HUES6 (cell line): ENCODE results near the gene SLC23A3.
A peak's percentile ranks its signal among the peaks of the same experiment; 100 is the strongest.

Experiments used
- H3K27ac ChIP-seq: 2 replicates; pipeline ENCODE4 v1.7.0; 2013; ENCODE audit warnings: low read depth, mild to moderate bottlenecking, low read length, inconsistent platforms
- H3K27me3 ChIP-seq: 2 replicates; pipeline ENCODE4 v1.6.1; 2013; ENCODE audit warnings: low read length; ENCODE audit not compliant: control insufficient read depth, insufficient read depth
- H3K36me3 ChIP-seq: 2 replicates; pipeline ENCODE4 v1.6.1; 2013; ENCODE audit warnings: low read length; ENCODE audit not compliant: control insufficient read depth, insufficient read depth
- H3K4me1 ChIP-seq: 2 replicates; pipeline ENCODE4 v1.6.1; 2013; ENCODE audit warnings: low read length; ENCODE audit not compliant: control insufficient read depth, insufficient read depth
- H3K4me3 ChIP-seq: 2 replicates; pipeline ENCODE4 v1.5.1; 2013; ENCODE audit warnings: low read depth, low read length
- H3K9ac ChIP-seq: one replicate; pipeline ENCODE4 v1.6.1; 2013; ENCODE audit warnings: mild to moderate bottlenecking, low read length
- H3K9me3 ChIP-seq: 2 replicates; pipeline ENCODE4 v1.6.1; 2013; ENCODE audit warnings: low read depth, low read length; ENCODE audit not compliant: control insufficient read depth, insufficient read depth

The SLC23A3 gene

DNA sequence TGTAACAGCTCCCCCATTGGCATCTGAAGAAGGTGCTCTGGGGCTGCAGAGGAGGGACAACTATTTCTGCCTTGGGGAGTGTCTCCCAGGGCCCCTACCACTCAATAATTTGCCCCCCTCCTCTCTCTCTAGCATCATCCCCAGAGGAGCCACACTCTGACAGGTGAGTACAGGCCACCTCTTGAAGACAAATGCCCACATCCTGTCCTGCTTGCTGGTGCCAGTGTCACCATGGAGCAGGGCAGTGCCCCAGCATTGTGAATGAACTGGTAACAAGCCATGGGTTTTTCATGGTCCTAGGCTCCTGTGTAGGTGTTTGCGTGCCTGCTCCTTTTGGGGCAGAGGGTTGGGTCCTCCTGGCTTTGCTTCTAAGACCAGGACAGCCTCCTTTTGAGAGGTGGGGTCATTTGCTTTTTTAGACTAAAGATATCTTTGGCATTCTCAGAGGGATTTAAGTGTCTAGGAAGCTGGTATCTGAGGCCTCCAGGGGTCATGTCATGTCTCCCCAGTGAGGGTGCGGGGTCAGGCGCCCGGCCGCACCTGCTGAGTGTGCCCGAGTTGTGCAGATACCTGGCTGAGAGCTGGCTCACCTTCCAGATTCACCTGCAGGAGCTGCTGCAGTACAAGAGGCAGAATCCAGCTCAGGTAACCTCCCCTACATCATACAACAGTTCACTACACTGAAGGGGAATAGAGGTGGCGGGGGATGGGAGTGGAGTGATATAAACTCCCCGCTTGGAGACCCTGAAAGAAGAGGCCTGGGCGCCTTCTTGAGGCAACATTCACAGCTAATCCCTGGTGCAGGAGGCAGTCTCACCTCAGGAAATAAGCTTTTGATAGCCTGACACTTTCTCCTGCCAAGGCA, 10.0 kb upstream of the SLC23A3 start:
- peaks cover 51% of the 10 kb centered on the region for H3K36me3 ChIP-seq
- no peaks in the 10 kb centered on the region for H3K27me3 ChIP-seq
- peaks cover 12% of the 10 kb centered on the region for H3K4me1 ChIP-seq
- no peak overlapping the region for H3K27ac ChIP-seq
- H3K4me3 ChIP-seq = no peak overlapping the region
- no peak overlapping the region for H3K9ac ChIP-seq
- no peaks in the 10 kb centered on the region for H3K9me3 ChIP-seq

GRCh38 chr2:219178377-219179175, 8.7 kb upstream of the SLC23A3 start:
- no peaks in the 10 kb centered on the region for H3K27me3 ChIP-seq
- H3K36me3 ChIP-seq = peaks cover 51% of the 10 kb centered on the region
- no peak overlapping the region for H3K27ac ChIP-seq
- H3K9me3 ChIP-seq = no peaks in the 10 kb centered on the region
- peak overlapping the region; percentile 72 for H3K9ac ChIP-seq
- H3K4me1 ChIP-seq = peaks cover 12% of the 10 kb centered on the region
- H3K4me3 ChIP-seq = peak overlapping the region; percentile 98

DNA sequence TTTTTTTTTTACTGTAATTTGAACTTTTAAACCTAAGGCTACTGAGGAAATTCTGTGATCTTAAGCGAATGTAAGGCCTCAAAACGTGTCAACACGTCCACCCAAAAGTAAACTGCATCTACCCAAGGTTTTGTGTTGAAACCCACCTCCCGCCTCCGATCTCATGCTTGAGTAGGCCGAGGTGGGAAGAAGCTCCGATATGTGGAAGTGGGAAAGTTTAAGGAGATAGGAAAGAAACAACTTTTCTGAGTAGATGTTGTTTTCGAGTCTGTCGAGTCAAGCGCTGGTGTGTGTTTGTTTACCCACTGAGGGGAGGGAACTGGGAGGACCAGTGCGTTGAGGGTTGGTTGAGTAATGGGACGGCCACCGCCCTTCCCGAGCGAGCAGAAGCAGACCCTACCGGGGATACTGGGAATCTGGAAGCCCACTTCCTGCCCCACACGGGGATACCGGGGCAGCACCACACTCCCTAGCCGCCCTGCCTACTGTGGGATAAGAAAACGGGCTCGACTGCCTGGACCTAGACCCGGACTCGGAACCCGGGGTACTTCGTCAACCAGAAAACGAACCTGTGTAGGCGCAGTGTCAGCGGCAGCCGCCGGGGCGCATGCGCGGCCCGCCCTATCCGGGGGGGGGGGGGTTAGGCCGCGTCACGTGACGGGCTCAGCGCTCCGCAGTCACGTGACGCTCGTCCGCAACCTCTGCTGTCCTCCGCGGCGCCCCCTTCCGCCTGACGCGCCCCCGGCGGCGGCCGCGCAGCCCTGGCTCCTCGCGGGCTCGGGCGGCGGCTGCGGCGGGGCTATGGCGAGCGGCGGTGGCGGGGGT, 7.9 kb upstream of the SLC23A3 start, which contains the start of gene RETREG2:
Gene RETREG2 (plus strand): TSS at position 724 of the 825 bp plus-strand sequence. CDS start 78 bp downstream, at position 802.
- peak within 1 kb of the TSS; percentile 81 for H3K9ac ChIP-seq
- no peaks in the 10 kb centered on the region for H3K9me3 ChIP-seq
- peaks cover 12% of the 10 kb centered on the region for H3K4me1 ChIP-seq
- peaks cover 48% of the 10 kb centered on the region for H3K36me3 ChIP-seq
- peak within 1 kb of the TSS; percentile 98 for H3K4me3 ChIP-seq
- H3K27ac ChIP-seq = peak within 1 kb of the TSS; percentile 66; the same call in 1 of the 2 replicates
- H3K27me3 ChIP-seq = no peaks in the 10 kb centered on the region

DNA sequence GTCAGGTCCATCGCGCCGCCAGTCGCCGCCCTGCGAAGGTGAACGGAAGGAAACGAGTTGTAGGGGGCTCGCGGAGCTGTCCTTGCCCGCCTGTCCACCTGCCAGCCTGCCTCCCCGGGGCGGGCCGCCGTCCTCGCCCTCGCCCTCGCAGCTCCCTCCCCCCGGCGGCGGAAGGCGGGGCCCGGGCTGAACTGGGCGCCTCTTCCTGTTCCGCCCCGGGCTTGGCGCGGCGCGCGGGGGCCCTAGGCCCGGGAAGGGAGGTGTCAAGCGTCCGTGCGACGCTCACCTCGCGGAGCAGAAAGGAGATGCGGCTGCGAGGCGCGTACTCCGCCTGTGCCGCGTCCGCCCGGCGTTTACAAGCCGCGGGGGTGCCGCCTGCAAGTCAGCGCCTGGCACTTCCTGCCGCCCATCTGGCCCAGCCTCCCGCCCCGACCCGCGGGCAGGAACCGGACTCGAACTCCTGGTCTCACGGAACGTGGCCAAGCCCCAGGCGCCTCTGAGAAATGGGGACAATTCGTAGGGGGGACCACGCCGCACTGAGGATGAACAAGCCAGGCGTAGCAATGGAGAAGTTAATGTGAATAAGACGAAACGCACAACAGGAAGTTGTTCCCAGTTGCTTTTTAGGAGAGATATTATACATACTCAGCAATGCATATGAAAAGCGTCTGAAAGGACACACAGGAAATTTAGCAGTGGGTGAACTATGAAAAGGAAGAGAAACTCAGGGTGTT, 7.2 kb upstream of the SLC23A3 start, which contains the start of gene CNPPD1:
Gene CNPPD1 (minus strand): TSS at position 108 of the 734 bp plus-strand sequence. CDS start 97 bp downstream, at position 11.
- peaks cover 12% of the 10 kb centered on the region for H3K4me1 ChIP-seq
- no peaks in the 10 kb centered on the region for H3K9me3 ChIP-seq
- peaks cover 44% of the 10 kb centered on the region for H3K36me3 ChIP-seq
- peak within 1 kb of the TSS; percentile 81 for H3K9ac ChIP-seq
- H3K27me3 ChIP-seq = no peaks in the 10 kb centered on the region
- peak within 1 kb of the TSS; percentile 98 for H3K4me3 ChIP-seq
- H3K27ac ChIP-seq = peak within 1 kb of the TSS; percentile 66; the same call in 1 of the 2 replicates

DNA sequence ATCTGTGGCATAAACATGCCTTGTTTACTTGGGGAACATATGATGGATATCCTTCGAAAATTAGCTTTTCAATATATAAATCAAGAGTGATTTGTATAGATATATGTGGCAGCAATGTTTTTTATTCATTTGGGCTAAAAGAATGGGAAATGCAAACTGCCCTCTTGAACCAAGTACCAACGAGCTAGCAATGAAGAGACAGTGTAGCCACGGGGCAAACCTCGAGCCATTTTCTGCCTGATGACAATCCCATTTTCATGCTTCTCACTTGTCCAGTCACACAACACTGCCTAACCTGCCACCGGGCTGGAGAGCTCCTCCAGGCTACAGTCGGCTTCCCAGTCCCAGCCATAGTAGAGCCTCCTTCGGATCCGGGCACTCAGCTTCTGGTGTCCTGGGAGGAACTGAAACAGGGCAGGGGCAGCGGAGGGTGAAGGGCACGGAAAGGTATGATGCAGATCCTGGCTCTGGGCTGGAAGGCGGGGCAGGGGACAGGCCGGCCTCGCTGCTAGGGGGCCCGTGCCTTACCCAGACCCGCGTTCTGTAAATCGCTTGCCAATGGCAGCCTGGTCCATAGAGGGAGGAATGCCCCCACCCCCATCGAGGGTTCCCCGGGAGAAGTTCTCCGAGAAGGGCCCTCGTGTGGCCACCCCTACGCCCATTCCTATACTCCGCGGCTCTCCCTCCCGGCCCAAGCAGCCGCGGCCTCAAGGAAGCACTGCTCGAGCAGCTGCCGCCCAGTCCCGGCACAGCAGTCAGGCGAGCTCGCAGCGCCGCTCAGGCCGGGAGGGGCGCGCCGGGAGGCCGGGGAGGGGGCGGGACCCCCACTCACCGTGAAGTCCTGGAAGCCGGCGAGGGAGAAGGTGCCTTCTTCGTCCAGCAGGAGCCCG, 6.3 kb upstream of the SLC23A3 start:
- peaks cover 15% of the 10 kb centered on the region for H3K4me1 ChIP-seq
- H3K4me3 ChIP-seq = peak overlapping the region; percentile 98
- H3K27me3 ChIP-seq = no peaks in the 10 kb centered on the region
- H3K9me3 ChIP-seq = no peaks in the 10 kb centered on the region
- H3K27ac ChIP-seq = peak overlapping the region; percentile 45; the same call in 1 of the 2 replicates
- peaks cover 36% of the 10 kb centered on the region for H3K36me3 ChIP-seq
- H3K9ac ChIP-seq = peak overlapping the region; percentile 81

DNA sequence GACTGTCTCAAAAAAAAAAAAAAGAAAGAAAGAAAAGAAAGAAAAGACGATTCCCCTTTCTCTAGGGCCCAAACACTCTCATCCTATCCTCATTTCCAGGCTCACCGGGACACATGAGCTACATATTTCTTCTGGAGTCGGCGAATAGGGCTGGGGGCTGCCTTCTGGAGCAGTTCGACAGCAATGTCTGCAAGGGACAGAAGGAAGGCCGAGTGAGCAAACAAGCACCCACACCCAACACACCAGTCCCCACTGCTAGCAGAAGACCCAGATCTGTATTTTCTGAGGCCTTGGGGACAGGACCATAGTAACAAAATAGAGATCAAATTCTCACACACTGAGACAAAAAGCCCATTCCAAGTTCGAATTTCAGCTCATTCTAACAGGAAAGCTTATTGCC, 5.7 kb upstream of the SLC23A3 start:
- Histone ChIP-seq H3K27me3 (no peaks in the 10 kb centered on the region), H3K4me3 (peak overlapping the region; percentile 98), H3K9me3 (no peaks in the 10 kb centered on the region), H3K27ac (no peak overlapping the region), H3K4me1 (peaks cover 15% of the 10 kb centered on the region), H3K9ac (no peak overlapping the region), H3K36me3 (peaks cover 29% of the 10 kb centered on the region)

- Histone ChIP-seq H3K36me3 (peaks cover 23% of the 10 kb centered on the region), H3K9me3 (no peaks in the 10 kb centered on the region), H3K4me1 (peaks cover 15% of the 10 kb centered on the region), H3K27ac (no peak overlapping the region), H3K9ac (no peak overlapping the region), H3K4me3 (no peak overlapping the region), H3K27me3 (no peaks in the 10 kb centered on the region)
These were observed 5.0 kb upstream of the SLC23A3 start for GRCh38 chr2:219174801-219175200.

GRCh38 chr2:219174146-219174545, 4.3 kb upstream of the SLC23A3 start:
- Histone ChIP-seq H3K4me3 (no peak overlapping the region), H3K36me3 (peaks cover 20% of the 10 kb centered on the region; the same call in 1 of the 2 replicates), H3K27me3 (no peaks in the 10 kb centered on the region), H3K4me1 (peaks cover 14% of the 10 kb centered on the region), H3K27ac (no peak overlapping the region), H3K9me3 (no peaks in the 10 kb centered on the region), H3K9ac (no peak overlapping the region)

GRCh38 chr2:219173176-219173575, 3.3 kb upstream of the SLC23A3 start:
- Histone ChIP-seq H3K27me3 (no peaks in the 10 kb centered on the region), H3K27ac (no peak overlapping the region), H3K36me3 (peaks cover 20% of the 10 kb centered on the region; the same call in 1 of the 2 replicates), H3K4me3 (no peak overlapping the region), H3K9me3 (no peaks in the 10 kb centered on the region), H3K4me1 (peaks cover 9% of the 10 kb centered on the region), H3K9ac (no peak overlapping the region)
